ENCODE measurements around the gene GID8.

Gene GID8

DNA sequence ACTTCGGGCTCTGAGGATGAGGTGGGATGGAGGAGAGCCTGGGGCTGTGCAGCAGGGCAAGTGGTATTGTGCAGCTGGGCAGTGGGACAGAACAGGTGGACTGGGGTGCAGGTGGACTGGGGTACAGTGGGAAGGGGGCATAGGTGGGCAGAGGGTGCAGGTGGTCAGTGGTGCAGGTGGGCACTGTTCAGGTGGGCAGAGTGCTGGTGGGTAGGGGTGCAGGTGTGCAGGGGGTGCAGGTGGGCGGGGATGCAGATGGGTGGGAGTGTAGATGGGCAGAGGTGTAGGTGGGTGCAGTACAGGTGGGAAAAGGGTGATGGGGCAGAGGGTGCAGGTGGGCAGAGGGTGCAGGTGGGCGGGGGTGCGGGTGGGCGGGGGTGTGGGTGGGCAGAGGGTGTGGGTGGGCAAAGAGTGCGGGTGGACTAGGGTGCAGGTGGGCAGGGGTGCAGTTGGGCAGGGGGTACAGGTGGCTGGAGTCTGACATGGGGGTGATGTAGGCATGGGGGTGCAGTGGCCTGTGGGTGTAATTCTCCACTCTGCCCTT, 48.4 kb downstream of the GID8 start:
- no peak for DNase-seq (ENCODE audit: low spot score)

DNA sequence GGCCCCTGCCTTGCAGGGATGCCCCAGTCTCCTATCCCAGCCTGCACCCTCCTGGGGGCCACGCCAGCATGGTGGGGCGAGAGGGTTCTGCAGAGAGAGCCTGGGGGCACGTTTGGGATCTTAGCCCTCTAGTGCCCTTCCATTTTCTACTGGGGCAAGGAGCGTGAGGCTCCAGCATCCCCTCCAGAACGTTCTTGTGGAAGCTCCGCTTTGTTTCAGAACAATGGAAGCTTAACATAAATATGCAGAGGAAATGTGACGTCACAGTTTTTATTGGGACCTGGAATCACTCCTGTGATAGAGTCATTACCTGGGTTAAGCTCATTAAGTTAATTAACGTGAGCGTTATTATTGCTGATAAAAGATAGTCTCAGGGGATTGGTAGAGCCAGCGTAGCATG, 49.2 kb downstream of the GID8 start:
- DNase-seq (ENCODE audit: low spot score), result no peak

DNA sequence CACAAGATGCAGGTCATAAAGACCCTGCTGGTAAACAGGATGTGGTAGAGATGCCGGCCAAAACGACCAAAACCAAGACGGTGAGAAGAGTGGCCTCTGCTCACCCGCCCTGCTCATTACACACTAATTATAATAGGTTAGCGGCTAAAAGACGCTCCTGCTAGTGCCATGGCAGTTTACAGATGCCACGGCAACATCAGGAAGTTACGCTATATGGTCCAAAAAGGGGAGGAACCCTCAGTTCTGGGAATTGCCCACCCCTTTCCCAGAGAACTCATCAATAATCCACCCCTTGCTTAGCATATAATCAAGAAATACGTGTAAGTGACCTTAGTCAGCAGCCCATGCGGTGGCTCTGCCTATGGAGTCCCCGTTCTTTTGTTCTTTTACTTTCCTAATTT, 51.3 kb downstream of the GID8 start:
- DNase-seq (ENCODE audit: low spot score), result no peak

DNA sequence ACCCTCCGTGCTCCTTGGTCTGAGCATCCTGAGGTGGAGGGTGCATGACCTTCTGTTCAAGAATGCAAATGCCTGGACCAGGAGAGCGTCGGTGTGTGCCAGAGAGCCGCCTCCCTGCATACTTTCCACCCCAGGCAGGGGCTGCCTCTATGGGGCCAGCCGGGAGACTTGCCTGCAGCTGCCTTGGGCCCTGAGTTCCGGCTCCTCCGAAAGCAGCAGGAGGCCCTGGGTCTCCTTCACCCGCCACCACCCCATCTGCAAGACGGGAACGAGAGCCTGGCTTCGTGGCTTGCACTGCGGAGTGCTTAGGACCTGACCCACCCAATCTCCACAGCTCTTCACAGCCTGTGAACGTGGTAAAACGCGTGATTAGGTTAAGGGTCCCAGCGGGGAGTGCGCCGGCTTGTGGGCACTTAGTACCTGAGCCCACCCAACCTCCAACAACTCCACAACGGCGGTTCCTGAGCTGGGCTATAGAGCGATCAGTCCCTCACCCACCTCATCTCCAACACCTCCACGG, 52.4 kb downstream of the GID8 start:
- DNase-seq (ENCODE audit: low spot score), result no peak

DNA sequence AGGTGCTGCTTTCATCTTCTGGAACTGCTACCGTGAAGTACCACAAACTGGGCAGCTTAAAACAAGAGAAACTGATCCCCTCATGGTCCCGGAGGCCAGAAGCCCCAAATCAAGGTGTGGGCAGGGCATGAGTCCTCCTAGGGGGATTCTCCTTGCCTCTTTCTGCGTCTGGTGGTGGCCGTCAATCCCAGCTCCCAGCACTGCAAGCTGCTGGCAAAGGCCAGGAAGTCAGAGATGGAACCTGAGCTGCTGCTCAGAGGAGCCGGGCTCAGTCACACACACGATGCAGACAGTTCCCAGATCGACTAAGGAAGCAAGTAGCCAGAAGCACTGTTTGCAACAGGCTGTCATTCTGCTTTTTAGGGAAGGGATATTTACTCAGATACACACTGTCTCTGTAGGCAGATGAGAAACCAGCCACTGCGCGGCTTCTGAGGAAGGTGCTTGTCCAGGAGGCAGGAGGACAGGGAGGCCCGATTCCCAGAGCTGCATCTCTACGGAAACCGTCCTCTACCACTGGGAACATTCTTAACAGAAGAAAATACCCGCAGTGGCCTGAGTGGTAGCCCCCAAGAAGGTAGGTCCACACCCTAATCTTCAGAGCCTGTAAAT, 53.4 kb downstream of the GID8 start:
- no peak for DNase-seq (ENCODE audit: low spot score)

DNA sequence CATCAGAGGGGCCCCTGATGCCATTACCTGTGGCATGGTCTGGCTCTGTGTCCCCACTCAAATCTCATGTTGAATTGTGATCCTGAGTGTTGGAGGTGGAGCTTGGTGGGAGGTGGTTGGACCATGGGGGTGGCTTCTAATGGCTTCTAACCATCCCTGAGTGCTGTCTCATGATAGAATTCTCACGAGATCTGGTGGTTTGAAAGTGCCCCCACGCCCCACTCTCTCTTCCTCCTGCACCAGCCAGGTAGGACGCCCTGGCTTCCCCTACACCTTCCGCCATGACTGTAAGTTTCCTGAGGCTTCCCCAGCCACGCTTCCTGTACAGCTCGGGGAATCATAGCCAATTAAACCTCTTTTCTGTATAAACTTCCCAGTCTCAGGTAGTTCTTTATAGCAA, 53.9 kb downstream of the GID8 start:
- no peak for DNase-seq (ENCODE audit: low spot score)

DNA sequence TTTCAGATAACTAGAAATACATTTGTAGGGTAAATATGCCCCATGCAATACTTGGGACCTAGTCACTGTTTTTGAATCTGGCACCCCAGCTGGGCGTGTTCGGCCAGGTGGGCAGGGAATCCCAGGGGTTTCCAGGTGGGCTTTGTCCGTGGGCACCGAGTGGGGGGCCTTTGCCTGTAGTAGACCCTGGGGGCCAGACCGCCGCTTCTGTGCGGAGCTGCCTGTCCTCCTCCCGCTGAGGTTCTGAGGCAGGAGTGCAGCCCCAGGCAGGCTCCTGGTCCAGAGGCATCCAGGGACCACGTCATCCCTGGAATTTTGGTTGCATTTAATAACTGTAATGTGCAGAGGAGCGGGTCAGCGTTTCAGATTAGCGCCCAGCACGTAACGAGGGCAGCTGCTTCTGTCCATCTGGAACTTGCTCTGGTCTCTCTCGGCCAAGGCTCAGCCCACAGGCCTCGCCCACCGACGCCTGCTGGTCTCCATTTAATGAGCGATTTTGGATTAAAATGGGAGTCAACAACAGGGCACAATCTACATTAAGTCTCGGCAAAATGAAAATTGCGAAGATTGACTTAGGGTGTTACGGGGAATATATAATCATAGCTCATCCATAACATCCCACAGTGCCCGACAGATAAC, 56.0 kb downstream of the GID8 start:
- no peak for DNase-seq (ENCODE audit: low spot score)

DNA sequence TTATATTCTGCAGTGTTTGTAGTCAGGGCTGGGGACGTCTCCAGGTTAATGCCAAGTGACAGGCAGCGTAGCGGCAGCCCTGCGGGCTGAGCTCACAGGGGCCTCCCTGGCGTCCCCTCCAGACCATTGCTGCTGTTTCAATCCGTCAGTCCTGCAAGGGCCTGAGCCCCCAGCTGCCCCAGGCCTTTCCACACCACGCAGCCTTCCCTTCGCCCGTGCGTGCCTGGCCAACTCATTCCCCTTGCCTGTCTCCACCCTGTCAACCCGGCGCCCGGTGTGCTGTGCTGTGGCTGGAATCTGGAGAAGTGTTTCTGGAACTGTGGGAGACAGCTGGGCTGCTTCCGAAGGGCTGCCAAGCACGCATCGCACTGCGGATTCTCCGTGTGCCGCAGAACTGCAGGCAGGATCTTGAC, 56.9 kb downstream of the GID8 start:
- no peak for DNase-seq (ENCODE audit: low spot score)

DNA sequence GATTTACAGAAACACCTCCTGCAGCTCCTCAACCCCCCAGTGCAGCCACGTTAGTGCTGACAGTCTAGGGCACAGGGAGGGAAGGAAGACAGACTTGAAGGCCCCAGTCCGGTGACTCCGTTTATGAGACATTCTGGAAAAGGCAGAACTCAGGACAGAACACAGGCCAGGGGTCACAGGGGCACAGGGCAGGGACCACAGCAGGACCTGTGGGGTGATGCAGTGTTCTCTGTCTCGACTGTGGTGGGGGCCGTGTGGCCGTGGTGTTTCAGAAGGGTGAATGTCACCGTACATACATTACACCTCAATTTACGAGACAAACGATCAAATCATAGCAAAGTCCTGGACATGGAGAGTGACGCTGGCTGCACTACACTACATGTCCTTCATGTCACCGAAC, 57.5 kb downstream of the GID8 start:
- DNase-seq (ENCODE audit: low spot score), result no peak

DNA sequence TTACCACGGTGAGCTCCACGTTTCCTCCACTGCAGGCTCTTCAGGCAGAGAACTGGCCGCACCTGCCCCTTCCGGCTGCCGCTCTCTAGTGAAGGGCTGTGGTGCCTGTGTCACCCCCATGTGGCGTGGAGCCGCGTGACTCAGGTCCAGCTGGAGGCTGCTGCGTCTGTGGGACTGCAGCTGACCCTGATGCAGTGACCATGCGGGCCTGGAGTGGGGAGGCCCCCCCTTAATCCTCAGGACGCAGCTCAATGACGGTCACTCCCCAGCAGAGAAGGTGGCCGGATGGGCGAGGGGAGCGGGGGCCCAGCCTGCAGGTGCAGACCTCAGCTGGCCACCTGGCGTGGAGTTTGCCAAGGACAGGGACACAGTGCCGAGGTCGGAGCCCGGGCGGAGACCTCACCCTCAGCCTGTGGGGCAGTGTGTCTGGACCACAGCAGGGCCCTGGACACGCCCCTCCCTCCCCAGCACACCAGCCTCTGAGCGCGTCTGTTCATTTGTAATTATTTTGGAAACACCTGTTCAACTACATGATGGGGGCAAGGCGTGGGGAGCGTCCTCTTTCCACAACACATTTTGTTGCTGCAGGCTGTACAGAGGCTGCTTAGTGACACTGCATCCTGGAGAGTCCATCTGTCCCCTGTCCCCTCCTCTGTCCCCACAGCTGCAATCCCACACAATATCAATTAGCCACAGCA, 58.1 kb downstream of the GID8 start:
- no peak for DNase-seq (ENCODE audit: low spot score)

DNA sequence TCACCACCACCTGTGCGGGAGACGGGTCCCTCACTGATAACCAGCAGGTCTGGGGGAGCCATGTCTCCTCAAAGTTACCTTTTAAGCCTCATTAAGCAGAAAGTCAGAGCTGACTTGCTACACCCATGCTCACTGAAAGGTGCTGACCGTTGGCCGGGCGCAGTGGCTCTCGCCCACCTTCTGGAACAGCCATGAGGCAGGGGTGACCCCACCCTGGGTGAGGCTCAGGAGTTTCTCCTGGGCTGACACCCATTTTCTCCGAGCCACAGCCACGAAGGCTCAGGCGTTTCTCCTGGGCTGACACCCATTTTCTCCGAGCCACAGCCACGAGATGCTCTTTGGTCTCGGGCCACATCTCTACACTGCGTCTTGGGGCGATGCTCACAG, 58.6 kb downstream of the GID8 start:
- no peak for DNase-seq (ENCODE audit: low spot score)

DNA sequence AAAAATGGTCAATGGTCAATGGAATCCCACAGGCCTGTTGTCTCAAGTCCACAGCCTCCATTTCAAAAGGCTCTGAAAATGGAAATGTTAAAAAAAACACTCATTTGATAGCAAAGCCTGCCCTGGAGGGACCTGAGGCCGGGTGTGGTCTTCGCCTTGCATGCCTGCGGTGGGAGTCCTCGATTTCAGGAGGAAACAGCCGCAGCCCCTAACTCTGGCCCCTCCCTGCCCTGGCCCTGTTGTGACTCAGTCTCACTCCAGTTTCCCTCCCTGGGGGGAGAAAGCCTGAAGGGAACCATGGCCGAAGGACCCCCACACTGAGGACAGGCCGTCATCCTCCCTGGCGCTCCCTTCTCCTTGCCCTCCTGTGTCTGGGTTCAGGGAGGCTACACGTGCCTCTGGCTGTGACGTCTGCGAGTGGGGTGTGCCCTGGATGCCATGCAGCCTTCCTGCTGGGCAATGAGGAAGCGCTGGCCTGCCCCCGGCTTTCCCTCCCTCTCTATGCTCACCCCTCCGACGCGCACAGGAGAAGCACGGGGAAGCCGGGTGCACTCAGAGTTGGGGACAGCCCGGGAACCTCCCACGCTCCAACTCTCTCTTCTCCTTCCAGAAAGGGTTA, 59.6 kb downstream of the GID8 start:
- no peak for DNase-seq (ENCODE audit: low spot score)
